ENCODE results near the gene POLE3.

POLE3 gene

GRCh38 chr9:113376634-113377567 is 33.6 kb downstream of the POLE3 start, which contains the start of gene HDHD3:
Gene HDHD3, minus strand, starts transcription at chr9:113376986. Its CDS starts 2,632 bp downstream, at chr9:113374354.
- DNase-seq (ENCODE audit: low read depth), result peak; percentile 72

GRCh38 chr9:113375057-113376023 is 35.1 kb downstream of the POLE3 start:
- DNase-seq (ENCODE audit: low read depth), result peak; percentile 54

GRCh38 chr9:113373676-113374392 is 36.6 kb downstream of the POLE3 start:
- no peak for DNase-seq (ENCODE audit: low read depth)

GRCh38 chr9:113373256-113373655 is 37.2 kb downstream of the POLE3 start:
- no peak for DNase-seq (ENCODE audit: low read depth)

- DNase-seq (ENCODE audit: low read depth), result no peak
Measured at GRCh38 chr9:113372059-113372458, 38.4 kb downstream of the POLE3 start.

- no peak for DNase-seq (ENCODE audit: low read depth)
Measured at GRCh38 chr9:113370806-113371325, 39.6 kb downstream of the POLE3 start.

GRCh38 chr9:113369855-113370140 is 40.7 kb downstream of the POLE3 start:
- DNase-seq (ENCODE audit: low read depth), result no peak

GRCh38 chr9:113368982-113369854 is 41.3 kb downstream of the POLE3 start:
- no peak for DNase-seq (ENCODE audit: low read depth)

- no peak for DNase-seq (ENCODE audit: low read depth)
Measured at GRCh38 chr9:113368348-113368981, 42.0 kb downstream of the POLE3 start.

GRCh38 chr9:113365652-113366051 is 44.8 kb downstream of the POLE3 start:
- DNase-seq (ENCODE audit: low read depth), result peak; percentile 19

- DNase-seq (ENCODE audit: low read depth), result no peak
Measured at GRCh38 chr9:113364951-113365350, 45.5 kb downstream of the POLE3 start.

GRCh38 chr9:113363336-113363735 is 47.1 kb downstream of the POLE3 start:
- no peak for DNase-seq (ENCODE audit: low read depth)

GRCh38 chr9:113361304-113362018 is 49.0 kb downstream of the POLE3 start:
- peak; percentile 16 for DNase-seq (ENCODE audit: low read depth)

- DNase-seq (ENCODE audit: low read depth), result no peak
Measured at GRCh38 chr9:113360242-113360842, 50.1 kb downstream of the POLE3 start.

- DNase-seq (ENCODE audit: low read depth), result no peak
Measured at GRCh38 chr9:113359385-113359784, 51.1 kb downstream of the POLE3 start.
